ENCODE measurements around the gene CHRNG.
"Not testable (repeated sequence)": the region's sequence is repeated elsewhere in the genome, so short reads cannot be mapped to it uniquely, and the experiment has no call there.

The CHRNG gene

DNA sequence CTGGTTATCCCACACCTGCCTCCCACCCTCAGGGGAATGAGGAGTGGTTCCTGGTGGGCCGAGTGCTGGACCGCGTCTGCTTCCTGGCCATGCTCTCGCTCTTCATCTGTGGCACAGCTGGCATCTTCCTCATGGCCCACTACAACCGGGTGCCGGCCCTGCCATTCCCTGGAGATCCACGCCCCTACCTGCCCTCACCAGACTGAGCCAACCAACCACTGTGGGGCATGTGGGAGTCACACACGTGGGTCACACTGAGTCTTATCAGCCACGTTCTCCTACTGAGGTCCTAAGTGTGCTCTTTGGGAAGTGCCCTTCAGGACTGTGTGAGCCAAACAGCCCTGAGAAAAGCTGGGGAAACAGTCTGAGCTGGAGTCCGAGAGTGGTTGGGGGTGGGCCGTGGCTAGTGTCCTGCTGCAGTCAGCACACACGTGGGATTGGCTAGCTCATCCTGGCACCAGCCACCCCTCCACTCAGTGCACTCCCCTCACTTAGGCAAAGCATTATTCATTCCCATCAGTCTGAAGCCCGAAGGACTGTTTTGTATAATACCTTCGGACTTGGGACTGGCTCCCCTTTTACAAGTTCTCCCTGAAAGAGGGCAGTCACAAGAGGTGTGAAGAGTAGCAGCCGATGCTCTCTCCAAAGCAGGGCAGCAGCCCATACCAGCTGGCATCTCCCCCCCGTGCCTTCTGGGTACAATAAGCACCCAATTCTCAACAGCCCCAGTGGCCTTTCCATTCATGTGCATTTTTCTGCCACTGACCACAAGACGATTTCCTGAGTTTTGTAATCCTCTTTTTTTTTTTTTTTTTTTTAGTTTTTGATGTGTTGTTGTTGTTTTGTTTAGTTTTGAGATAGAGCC, 6.3 kb downstream of the CHRNG start:
- no peak for DNase-seq

DNA sequence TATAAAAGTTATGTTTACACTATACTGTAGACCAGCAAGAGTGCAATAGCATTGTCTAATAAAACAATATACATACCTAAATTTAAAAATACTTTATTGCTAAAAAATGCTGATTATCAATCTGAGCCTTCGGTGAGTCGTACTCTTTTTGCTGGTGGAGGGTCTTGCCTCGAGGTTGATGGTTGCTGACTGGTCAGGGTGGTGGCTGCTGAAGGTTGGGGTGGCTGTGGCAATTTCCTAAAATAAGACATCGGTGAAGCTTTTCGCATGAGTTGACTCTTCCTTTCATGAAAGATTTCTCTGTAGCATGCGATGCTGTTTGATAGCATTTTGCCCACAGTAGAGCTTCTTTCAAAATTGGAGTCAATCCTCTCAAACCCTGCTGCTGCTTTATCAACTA, 8.5 kb downstream of the CHRNG start:
- DNase-seq = no peak

DNA sequence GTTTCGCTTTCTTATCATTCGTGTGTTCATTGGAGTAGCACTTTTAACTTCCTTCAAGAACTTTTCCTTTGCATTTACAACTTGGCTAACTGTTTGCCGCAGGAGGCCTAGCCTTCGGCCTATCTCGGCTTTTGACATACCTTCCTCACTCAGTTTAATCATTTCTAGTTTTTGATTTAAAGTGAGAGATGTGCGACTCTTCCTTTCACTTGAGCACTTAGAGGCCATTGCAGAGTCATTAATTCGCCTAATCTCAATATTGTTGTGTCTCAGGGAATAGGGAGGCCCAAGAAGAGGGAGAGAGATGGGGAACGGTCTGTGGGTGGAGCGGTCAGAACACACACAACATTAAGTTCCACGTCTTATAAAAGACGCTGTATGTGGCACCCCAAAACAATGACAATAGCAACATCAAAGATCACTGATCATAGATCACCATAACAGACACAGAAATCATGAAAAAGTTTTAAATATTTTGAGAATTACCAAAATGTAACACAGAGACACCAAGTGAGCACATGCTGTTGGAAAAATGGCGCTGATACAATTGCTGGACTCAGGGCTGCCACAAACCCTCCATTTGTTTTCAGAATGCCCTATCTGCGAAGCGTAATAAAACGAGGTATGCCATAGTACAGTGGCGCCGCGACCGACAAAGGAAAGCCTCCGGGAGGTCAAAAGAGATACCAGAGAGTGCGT, 10.3 kb downstream of the CHRNG start:
- no peak for DNase-seq

DNA sequence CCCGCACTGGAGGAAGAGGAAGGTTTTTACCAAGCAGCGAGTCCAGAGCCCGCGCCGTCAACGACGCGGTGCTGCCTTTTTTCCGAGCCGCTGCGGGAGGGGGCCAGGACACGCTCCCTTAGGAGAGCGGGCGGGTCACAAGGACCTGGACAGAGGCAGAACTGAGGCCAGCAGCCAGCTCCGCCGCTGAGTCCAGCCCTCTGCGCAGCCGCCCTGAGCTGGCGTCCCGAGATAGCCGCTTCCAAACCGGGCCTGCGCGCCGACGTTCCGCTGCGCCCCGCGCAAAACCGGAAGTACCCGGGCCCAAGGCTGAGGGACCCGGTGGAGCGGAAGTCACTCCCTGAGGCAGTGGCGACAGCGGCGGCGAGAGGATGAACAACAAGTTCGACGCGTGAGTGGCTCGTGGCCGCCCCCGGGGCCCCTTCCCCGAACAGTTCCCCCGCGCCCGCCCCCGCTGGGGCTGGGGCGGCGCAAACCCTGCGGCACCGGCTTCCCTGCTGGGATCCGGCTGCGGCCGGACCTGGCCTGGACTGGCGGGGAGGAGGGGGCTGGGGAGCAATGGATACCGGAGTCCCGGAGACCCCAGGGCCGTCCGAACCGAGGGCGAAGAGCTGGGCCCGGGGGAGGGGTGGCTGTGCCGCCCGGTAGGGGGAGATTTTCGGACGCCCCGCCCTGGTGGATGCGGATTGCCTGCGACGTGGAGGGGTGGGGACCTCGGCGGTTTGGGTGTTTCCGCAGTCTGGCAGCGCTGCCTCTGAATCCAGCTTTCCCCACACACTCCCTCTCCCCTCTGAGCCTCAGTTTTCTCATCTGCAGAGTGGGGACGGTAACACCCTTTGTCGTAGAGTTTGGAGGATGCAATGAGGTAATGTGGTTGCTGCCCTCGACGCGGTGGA, 11.1 kb downstream of the CHRNG start, which contains the start of the genes EIF4E2 and TIGD1:
TSS of gene EIF4E2 (plus strand) at position 336 of the 896 bp plus-strand sequence. CDS start at position 372, 36 bp downstream.
TSS of gene TIGD1 (minus strand) at position 204 of the 896 bp plus-strand sequence. CDS start 675 bp downstream, outside the sequence.
- peak; percentile 71 for DNase-seq

DNA sequence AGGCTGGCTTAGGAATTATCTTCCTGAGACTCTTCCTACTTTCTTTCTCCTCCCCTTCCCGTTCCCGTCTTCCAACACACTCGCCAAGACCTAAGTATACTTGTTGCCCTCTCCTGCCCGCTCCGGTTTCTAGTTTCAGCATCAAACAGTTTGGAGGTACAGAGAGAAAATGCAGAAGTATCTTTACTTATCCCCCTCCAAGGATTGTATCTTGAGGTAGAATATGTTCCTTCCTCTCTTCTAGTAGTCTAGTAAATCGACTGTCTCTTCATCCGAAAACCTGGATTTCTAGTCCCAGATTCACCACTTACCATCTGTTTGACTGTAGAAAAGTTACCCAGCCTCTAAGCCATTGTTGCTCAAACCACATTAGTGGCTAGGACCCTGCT, 11.8 kb downstream of the CHRNG start:
- DNase-seq = no peak

DNA sequence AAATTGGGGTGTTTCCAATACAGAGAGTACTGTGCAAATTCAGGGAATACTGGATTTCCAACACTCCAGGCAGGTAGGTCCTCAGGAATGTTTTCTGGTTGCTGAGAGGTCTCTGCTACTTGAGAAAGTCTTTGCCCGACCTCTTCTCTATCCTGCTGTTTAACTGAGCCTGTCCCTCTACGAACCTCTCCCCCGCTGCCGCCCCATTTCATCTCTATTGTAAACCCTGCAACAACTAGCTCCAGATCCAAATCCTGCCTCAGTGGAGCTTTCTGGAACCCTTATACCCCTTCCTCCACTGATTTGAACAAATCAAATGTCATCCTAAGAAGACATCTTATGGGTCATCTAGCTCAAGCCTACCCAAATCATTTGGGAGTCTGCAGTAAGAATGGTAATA, 12.3 kb downstream of the CHRNG start:
- DNase-seq = no peak

DNA sequence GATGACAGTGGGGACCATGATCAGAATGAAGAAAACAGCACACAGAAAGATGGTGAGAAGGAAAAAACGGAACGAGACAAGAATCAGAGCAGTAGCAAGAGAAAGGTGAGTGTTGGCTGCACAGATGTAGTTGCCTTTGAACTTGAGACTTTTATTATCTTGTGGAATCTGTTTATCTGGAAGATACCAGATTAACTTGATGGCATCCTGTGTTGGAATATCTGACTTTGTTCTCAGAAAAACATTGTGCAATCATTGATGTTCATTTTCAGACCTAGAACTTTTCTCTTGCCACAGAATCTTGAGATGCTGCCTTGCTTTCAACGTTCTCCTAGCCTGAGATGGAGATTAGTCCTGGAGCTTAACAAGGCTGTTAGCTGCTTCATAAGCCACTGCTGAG, 16.9 kb downstream of the CHRNG start:
- no peak for DNase-seq

DNA sequence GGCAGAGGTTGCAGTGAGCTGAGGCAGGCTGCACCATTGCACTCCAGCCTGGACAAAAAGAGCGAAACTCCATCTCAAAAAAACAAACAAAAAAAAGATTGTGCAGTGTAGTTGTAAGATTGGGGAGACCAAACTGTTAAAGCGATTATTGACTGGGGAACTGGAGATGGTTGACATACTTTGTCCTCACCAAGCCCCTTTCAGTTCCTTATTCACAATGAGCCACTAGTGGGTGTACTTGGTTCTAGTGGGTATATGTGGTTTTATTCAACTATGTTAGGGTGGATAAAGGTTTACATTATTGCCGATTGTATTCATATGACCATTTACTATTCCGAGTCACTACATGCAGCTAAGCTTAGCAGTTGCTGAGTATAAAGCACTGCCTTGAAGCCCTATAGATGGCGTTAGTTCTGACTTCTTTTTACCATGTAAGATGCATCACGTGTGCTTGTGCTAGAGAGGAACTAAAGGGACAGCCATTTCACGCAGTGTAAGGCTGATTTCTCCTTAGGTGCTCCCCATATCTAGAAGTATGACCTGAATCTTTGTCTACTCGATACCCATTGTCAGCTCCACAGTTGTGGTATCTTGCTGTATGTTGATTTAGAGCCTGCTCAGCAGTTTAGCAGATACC, 23.1 kb downstream of the CHRNG start:
- no peak for DNase-seq

DNA sequence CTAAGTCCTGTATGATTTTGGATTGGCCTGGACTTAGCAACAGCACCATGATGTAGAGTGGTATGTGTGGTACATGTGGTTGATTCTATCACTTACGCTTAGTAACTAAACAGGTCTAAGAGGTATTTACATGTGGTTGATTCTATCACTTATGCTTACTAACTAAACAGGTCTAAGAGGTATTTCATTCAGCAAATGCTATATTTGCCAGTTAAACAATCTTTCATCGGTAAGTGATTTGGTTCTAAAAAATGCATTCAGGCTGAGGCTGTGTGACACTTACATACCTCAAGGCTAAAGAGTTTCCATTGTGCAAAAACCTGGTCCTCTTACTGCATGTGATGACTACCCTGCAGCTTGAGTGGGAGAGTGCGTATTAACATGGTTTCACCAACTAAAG, 24.1 kb downstream of the CHRNG start:
- no peak for DNase-seq

DNA sequence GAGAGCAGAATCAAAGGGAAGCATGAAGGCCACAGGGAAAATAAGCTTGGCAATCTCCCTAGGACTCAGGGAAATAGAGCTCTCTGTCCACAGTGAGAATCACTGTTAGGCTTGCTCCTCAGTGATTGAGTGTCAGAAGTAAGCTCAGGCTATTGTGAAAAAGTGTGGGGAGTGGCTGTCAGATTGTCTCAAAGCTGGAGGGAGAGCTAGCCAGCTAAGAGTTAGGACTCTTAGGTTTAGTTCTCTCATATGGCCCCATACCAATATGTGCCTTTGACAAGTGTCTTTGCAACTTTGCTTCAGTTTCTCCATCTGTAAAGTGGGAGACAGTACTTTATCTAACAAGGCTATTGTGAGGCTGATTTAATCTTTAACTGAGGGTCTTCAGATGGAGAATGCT, 28.2 kb downstream of the CHRNG start:
- no peak for DNase-seq

DNA sequence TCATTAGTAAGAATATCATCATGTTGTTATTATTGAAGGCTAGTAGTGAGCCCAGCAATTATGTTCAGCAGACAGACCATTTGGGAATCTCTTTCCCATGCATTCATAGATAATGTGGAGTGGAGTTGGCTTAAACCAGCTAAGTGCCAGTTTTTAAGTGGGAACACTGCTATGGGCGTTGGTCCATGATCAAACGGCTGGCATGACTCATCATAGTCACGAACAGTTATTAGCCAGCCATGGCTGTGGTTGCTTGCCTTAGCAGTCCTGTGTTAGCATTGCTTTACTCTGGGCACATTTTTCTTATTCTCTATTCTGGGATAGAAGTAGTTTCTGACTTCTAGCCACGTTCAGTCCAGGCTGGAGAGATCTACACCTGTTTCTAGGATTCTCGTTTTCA, 28.7 kb downstream of the CHRNG start:
- no peak for DNase-seq

DNA sequence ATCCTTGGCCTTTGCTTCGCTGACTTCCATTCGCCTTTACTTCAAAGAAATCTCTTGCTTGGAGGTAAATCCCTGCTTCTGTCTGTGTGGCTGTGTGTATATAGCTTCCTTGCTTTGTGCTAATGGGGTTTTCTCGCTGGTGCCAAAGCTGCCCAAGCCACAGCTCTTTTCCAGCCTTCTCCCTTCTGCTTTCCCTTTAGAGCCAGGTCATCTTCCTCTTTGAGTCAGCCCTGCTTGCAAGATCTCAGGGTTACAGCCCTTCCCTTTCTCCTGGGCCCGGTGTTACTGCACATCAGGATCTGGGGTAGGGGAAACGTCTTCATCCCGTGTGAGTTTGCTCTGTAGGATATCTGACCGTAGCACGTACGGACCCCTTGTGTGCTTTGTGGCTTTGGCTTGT, 30.0 kb downstream of the CHRNG start:
- no peak for DNase-seq

DNA sequence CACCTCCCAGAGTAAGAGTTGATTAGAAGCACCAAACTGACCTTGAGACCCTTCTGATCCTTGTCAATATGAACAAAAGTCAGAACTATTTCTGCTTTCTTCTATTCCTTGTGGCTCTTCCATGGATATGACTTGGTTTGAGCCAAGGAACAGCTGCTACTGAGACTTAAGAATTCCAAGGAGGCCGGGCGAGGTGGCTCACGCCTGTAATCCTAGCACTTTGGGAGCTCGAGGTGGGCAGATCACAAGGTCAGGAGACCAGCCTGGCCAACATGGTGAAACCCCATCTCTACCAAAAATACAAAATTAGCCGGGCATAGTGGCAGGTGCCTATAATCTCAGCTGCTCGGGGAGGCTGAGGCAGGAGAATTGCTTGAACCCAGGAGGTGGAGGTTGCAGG, 31.0 kb downstream of the CHRNG start:
- DNase-seq = not testable (repeated sequence)

DNA sequence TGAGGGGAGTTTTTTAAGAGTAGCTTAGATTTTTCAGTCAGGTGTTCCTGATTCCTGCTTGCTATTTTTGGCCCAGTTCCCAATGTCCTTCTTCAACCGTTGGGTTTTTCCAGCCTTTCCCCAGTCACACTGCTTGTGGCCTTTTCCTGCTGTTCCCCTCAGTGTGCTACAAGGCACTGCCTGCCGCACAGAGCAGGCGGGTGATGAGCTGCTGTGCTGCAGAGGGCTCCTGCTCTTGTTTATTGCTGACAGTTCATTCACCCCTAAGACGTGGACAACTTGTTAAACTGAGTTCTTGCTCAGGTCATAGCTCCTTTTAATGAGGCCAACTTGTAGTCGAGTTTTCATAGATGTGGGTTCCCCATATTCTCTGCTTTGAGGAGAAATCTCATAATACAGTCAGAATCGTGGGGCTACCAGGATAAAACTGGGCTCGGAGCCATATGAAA, 31.6 kb downstream of the CHRNG start:
- no peak for DNase-seq

DNA sequence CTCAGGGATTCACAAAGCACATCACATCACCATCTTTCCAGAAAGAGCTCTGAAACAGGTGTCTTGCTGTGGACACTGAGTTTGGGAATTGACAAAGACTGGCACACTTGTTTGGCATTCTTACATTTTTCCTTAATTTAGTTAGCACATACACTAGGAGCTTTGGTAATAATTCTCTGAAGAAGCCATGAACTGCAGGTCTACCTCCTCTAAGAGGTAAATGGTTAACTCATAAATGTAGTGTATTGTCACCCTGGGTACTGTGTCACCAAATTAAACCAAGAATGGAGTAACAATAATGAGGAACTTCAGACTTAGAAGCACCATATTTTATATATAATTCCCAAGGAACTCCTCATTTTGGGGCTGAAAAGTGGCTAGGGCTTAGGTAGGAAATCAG, 33.5 kb downstream of the CHRNG start:
- no peak for DNase-seq

DNA sequence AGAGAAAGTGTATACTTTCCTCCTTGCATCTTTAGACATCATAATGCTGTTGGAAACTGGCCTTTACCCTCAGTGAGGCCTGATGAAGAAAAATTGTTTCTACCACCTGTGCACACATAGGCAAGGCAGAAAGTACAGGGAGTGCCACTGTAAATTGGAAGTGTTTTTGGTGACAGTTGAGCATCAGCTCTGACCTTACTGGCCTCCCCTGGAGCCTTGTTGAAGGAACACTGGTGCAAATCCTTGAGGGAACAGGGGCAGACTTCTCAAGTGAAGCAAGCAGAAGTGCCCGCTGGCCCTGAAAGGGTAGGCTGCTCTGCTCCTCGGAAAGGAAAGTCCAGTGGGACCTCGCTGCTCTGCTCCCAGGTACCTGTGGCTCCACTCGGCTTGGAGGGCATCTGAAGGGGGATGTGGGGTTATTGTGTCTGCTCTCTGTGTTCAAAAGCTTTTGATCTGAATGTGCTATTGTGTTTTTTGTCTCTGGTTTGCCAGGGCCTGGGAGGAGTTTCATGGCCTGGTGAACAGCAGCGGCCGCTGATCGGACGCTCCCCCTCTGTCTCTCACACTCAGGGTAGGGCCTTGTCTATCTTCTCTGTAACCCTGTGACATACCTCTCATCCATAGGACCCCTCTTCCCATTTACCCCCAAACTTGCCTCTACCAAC, 34.4 kb downstream of the CHRNG start:
- no peak for DNase-seq

DNA sequence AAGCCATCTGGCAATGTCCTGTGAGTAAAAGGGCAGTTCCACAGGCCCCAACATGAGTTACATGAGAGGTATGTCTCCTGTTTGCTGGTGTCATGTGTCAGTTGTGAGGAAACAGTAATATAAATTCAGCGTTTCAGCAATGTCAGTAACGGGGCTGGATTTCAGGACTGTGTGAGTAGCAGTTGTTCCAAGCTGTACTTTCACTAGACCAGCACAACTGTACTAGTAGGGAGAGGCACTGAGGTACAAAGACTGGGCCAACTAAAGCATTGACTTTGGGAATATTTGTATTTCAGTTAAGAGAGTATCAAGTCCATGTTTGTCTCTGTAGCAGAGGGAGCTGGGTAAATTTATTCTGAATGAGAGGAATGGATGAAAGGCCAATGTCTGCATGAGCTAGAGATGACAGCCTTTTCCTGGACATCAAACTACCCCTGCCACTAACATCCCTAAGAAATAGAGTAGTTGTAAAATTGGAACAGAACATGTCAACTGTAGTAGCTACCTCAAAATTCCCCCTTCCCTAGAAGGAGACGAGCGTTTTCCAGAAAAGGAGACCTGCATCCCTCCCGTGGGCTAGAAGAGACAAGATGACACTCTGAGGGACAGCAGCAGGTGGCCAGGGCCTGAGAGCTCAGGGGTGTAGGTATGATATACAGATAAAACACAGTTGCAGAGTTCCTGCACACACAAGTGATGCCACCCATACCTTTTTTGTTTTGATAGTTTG, 35.3 kb downstream of the CHRNG start:
- no peak for DNase-seq

DNA sequence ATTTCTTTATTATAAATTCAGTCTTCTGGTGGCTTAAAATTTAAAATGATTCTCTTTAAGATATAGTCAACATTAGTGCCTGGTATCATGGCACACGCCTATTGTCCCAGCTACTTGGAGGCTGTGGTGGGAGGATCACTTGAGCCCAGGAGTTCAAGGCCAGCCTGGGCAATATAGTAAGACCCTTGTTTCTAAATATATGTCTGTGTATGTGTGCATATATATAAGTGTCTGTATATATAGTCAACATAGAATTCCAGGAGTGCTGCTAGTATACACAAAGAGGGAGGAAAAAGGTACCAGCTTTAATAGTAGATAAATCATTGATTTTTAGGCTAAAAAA, 35.9 kb downstream of the CHRNG start:
- no peak for DNase-seq

DNA sequence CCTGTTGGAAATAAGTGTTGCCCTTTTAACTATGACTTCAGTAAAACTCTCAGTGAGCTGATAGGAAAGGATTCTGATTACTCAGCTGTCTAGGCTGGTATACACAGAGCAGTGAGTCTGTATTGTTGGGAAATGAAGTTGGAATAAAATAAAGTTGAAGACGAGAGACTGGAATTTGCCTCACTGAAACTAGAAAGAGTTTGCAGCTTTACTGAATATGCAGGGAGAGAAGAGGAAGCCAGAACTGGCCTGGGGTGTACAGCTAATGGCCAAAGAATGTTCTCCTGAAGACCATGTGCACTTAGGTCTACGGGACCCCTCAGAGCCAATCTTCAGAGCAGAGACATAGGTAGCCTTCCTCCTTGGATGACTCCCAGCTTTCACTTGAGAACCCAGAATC, 37.5 kb downstream of the CHRNG start:
- DNase-seq = no peak

DNA sequence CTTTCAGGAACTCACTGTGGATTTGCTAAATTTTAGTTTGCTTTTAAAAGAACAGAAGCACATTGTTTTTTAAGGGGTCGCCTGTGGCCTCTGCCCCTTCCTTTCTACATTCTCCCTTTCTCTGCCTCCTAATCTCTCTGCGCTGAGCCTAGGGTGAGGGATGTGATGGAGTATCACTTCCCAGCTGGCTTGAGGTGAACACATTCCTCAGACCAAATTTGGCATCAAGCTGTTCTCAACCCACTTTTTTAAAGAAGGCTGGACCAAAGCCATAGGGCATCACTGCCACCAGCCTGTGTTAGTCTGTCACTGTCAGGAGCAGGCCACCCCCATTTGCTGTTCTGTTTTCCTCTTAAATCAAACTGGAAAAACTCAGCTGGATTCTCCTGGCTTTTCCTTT, 38.3 kb downstream of the CHRNG start:
- DNase-seq = no peak

DNA sequence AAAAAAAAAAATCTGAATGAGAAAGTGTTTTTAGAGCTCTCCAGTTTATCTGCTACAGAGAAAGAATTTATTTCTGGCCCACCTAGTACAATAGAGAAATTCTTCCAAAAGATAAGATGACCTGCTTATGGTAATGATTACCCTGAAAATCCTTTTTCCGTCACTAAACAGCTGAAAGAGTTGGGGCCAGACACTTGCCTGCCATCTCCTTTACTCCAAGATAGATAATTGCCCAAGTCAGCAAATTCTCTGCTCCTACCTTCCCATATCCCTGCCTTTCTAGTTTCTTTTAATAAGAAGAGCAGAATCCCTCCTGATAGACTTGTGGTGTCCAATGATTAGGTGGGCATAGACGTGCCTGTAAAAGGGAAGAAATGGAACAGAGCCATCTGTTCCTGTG, 39.1 kb downstream of the CHRNG start:
- no peak for DNase-seq

DNA sequence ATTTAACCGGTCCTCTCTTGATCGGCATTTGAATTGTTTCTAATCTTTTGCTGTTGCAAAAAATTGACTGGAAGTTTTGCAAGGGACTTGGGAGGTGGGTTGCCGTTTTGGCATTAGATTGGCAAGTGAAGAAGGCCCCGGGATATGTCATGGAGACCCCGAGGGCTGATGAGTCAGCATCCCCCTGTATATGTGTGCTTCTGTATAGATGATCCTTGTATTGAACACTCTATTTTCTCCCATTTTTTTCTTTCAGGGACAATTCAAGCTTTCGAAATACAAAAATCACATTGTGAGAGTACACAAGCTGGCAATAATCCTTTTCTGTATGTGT, 41.1 kb downstream of the CHRNG start:
- no peak for DNase-seq
